HS-27A (cell line): ENCODE data around the gene CREB1.
A peak's percentile ranks its signal among the peaks of the same experiment; 100 is the strongest.
"Not testable (repeated sequence)": the region's sequence is repeated elsewhere in the genome, so short reads cannot be mapped to it uniquely, and the experiment has no call there.

ENCODE experiments used
- DNase-seq: peaks from one replicate; pipeline ENCODE4 v3.0.0-alpha.2; 2012; ENCODE audit warnings: low read depth, missing footprints

CREB1 gene

DNA sequence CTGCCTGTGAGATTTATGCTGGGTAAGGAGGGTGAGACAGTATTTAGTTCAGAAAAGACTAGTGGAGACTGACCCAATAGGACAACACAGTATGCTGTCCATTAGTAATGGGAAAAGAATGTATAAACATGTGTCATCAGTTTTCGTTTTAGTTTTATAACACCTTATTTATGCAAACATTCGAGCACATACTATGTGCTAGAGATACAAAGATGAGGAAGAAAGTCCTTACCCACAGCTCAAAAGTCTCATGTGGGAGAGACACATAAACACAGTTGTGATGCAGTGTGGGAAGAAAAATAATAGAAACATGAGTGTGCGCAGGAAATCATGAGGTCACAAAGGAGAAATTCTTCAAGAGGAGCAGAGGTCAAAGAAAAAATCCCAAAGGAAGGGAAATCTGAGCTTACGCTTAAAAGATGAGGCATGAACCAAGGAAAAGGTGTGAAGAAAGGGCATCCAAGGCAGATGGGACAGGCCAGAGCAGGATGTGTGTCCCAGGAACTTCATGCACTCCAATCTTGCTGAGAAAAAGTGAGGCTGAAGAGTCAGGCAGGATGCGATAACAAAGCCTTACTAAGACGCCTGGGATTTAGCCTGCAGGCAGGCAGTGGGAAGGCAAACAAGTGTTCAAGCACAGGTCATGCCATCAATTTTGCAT, 87.4 kb downstream of the CREB1 start:
- peak; percentile 31 for DNase-seq

DNA sequence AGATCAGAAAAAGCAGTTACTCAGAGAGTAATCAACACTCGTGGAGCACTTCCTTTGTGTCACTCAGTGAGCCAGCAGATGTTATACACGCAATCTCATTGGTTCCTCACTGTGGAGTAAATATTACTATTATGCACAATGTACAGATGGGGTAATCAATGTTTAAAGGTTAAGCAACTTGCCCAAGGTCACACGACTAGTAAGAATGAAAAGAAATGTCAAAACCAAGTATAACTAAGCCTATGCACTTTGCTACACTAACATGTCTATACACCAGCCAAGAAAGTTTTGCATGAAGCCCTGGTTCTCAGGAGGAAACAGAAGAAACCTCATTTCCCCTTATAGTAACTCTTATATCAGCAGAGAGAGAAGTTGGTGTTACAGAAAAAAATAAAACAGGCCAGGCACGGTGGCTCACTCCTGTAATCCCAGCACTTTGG, 90.0 kb downstream of the CREB1 start:
- no peak for DNase-seq

DNA sequence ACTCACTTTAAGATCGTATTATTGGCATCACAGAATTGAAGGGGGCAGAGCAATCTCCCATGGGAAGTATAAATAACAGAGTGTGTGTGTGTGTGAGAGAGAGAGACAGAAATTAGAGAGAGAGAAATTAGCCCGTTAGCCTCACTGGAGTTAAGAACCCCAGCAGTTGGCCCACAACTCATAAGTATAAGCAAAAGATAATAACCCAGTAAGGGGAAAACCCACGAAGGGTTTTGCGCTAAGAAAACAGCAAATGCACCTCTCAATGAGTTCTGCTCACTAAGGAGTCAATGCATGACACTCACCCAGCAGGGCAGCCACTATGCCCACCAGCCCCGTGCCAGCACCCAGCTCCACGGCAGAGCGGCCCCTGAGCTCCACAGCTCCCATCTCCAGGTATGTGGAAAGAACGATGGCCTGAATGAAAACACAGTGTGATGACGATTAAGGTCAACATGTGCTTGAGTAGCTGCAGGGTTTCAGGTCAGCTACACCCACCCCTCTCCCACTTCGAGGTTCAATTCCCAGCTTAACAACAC, 91.8 kb downstream of the CREB1 start:
- DNase-seq: no peak

DNA sequence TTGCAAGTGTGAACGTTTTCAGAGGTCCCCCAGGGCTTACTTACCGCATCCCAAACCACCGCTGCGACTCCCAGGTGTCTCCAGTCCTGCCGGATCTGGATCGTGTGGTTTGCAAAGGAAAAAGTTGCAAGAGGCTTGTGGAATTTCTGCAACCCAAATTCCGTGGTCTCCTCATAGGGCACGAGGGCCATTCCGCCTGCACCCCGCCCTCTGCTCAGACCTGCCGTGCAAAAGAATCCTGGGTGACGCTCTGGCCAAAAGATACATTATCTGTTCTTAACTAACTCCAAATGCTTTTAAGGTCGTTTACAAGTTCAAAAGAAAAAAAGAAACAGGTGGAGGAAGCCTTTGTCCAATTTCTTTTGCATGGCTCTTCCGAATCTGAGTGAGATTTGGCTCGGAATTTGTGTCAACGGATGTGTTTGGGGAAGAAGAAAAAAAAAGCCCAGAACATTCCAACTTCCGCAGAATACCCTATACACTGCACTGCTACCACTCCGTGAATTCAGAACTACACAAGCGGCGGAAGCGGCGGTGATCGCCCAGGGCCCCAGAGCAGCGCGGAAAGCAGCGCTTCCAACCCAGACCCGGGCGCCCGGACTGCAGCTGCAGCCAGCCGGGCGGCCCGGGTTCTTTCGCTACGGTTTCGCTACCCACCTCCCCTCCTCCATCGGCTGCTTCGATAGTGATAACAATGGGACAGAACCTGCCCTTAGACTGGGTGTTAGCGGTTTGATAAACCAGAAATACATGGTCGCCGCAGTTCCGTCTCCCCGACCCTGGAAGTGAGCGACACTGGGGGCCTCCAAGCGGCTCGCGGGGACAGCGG, 94.6 kb downstream of the CREB1 start:
- peak; percentile 34 for DNase-seq

DNA sequence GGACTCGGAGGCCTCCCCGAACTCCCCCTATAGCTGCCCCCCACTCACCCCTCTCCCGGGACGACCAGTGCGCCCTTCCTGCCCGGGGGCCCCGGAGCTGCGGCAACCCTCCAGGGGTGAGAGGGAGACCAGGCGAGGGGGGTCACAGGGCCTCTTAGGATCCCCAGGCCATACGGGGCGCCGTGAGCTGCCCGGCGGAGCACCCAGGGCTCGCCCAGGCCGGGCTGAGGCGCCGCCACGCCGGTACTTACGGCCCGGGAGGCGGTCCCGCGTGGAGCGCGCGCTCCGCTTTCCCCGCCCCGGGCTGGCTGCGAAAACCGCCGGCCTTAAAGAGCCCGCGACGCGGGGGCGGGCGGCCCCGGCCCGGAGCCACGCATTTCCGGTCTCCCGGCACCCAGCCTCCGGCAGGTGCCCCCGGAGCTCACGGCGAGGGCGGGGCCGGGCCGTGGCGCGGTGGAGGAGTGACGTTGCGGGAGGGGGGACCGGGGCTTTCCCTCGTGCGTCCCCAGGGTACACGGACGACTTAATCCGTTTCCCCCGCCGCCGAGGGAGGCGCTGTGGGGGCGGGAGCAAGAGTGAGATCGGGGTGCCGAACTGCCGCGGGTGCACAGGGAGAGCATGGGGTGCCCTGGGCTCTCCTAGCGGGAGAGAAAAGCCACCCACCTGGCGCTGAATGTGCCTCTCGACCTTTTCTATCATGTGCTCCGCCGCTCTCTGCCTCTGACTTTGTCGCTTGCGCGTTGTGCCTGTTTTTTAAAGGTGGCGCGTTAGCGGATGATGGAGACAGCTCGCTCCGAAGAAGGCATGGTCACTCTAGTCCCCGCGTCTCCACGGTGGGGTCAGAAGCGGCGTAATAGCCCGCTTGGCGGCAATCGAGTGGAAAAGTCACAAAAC, 95.5 kb downstream of the CREB1 start, which contains the start of gene METTL21A:
Gene METTL21A (minus strand): TSS at position 381 of the 894 bp plus-strand sequence. CDS start 1,019 bp downstream, outside the sequence.
- DNase-seq: peak; percentile 45

DNA sequence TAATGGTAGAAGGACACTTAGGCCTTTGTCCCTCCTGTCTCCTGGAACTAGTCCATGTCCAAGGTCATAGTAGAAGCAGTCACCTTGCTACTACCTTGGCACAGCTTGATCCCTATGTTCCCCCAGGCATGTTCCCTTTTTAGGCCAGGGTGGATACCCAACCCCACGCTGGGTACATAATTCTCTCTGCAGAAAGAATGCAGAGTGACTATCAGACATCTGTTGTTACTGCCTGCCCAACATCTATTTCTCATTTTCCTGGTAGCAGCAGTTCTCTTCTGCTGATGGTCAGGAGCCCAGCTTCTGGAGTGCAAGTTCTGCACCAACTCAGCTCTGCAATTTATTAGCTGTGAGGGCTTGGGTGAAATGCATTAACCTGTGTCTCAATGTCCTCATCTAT, 99.8 kb downstream of the CREB1 start:
- no peak for DNase-seq

DNA sequence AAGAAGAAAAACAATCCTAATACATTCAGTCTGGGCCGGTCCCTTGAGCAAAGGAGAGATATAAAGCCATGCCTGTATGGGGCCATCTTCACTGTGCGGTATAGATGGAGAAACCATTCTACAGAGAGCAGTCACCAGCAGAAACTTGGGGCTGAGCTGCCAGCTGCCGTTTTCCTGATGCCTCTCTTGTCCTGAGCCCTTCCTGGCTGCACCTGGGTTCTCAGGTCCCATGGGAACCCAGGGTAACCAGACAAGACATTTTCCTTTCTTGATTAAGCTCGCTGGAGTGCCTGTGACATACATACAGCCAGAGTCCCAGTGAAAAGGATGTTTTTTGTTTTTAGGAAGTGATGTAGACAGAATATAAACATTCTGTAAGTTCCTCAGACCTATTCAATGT, 100.7 kb downstream of the CREB1 start:
- no peak for DNase-seq

DNA sequence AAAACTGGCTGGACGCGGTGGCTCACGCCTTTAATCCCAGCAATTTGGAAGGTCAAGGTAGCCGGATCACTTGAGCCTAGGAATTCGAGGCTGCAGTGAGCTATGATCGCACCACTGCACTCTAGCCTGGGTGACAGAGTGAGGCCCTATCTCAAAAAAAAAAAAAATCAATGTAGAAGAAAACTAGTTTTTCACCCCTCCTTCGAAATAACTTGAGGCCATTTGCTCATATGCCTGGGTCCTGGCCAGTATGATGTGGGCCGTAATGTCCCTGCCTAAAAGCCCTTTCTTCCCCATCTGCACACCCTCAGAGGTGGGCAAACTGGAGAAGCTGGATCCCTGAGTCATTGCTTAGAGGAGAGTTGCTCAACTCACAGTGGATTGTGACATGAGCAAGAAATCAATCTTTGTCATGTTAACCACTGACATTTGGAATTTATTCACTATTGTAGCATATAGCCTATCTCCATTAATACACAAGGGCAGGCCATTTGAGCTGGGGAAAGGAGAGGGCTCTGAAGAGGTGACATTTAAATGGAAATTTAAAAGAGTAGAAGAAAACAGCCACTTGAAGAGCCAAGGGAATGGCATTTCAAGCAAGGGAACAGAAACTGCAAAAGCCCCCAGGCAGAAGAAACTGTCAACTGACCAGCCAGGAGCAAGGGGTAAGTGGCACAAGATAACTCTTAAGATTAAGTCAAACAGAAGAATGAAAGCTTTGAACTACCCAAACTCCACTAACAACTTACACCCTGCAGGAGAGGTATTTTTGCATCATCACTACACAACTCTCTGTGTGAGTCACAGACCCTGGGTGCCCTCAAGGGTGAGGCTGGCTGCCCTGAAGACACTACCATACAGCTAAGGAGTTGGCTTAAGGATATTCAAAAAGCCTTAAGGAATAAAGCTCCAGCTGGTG, 103.1 kb downstream of the CREB1 start:
- DNase-seq: no peak

DNA sequence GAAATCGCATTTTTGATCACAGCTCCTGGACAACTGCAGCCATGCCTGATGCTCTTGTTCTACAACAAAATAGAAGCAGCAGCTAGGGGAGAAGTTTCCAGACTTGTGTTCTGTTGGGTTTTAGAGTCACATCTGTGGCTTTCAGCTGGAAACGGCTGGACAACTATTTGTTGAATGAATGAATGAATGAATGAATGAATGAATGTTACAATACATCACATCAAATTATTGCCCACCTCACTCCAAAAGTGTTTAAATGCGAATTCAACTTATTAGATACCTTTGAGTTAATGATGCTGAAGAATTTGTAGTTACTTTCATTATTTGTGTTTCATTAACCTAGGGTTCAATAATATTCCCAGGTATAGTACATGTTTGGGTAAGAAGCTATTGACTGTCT, 103.9 kb downstream of the CREB1 start:
- DNase-seq: no peak

DNA sequence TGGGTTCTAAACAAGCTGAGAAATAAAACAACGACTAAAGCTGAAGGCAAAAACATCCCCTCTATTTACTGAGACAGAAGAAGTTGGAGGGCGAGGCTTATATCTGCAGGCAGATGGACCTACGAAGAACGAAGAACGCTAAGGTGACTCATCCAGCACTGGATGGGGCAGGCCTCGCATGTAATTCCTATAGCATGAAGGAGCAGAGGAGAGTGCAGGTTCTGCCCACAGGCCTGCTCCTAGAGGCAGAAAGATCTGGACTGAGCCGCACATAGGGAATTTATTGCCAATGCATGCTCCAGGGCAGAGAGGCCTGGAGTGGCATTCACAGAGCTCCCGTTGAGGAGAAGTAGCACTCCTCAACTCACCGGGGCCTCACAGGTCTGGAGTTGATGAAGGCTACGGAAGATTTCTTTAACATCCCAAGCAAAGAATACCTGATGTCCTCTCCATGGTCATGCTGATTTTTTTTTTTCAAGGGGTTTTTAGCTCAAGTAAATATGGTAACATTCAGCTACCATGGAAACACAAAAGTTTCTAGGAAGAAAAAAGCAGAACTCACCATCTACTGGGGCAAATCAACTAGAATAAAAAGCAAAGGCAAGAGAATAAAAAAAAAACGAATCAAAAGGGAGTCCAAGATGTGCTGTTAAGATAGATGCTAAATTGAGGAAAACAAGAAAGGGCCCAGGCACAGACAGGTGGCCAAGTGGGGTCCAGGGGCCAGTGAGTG, 105.9 kb downstream of the CREB1 start:
- no peak for DNase-seq

DNA sequence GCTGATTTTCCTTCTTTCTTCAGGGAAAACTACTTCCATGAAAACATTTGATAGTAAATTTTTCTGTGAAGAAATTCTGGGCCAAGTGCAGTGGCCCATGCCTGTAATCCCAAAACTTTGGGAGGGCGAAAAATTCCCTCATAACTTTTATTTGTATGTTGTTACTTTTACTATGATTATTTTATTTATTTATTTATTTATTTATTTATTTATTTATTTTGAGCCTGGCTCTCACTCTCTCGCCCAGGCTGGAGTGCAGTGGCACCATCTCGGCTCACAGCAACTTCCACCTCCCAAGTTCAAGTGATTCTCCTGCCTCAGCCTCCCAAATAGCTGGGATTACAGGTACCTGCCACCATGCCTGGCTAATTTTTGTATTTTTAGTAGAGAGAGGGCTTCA, 109.5 kb downstream of the CREB1 start:
- not testable (repeated sequence) for DNase-seq

DNA sequence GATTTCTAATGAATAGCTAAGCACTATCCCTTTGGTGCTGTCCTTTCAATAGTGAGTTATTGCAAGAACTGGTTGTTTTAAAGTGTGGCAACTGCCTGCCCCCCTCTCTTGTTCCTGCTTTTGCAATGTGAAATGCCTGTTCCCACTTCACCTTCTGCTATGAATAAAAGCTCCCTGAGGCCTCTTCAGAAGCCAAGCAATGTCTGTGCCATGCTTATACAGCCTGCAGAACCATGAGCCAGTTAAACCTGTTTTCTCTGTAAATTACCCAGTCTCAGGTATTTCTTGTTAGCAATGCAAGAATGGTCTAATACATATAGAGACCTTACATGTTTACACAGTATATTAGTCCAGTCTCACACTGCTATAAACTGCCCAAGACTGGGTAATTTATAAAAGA, 110.4 kb downstream of the CREB1 start:
- DNase-seq: no peak

DNA sequence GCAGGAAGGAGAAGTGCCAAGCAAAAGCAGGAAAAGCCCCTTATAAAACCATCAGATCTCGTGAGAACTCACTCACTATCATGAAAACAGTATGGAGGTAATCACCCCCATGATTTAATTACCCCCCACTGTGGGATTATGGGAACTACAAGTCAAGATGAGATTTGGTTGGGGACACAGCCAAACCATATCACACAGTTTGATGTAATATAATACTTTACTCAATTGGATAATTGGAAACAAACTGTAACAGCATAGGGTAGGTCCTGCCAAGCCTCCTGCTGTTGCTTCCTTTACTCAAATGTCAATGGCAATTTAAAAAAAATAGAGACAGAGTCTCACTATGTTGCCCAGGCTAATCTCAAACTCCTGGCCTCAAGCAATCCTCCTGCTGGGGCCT, 110.9 kb downstream of the CREB1 start:
- DNase-seq: no peak

DNA sequence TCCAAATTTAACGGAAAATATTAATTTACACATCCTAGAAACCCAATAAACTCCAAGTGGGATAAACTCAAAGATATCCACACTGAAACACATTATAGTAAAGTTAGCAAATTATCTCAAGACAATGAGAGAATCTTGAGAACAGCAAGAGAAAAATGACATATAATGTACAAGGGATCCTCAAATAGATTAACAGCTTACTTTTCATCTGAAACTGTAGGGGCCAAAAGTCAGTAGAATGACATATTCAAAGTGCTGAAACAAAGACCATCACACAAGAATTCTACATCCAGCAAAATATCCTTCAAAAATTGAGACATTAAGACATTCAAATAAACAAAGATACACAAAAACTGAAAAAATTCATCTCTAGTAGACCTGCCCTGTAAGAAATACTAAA, 114.1 kb downstream of the CREB1 start:
- no peak for DNase-seq

DNA sequence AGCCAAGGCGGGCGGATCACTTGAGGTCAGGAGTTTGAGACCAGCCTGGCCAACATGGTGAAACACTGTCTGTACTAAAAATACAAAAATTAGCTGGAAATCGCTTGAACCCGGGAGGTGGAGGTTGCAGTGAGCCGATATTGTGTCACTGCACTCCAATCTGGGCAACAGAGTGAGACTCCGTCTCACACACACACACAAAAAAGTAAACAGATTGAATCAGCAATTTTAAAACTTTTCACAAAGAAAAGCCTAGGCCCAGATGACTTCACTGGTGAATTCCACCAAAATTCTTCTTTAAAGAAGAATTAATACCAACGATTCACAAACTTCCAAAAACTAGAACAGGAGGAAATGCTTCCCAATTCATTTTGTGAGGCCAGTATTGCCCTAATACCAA, 116.8 kb downstream of the CREB1 start:
- DNase-seq: not testable (repeated sequence)
